ES-I3 (cell line): ENCODE data around the gene CBX7.

ENCODE experiments used
- H3K36me3 ChIP-seq: 2 replicates; pipeline ENCODE4 v1.6.1; 2013; ENCODE audit warnings: mild to moderate bottlenecking, low read length, control low read depth, moderate library complexity; ENCODE audit not compliant: insufficient read depth
- H3K4me1 ChIP-seq: 2 replicates; pipeline ENCODE4 v1.6.1; 2013; ENCODE audit warnings: mild to moderate bottlenecking, control low read depth, low read length; ENCODE audit not compliant: insufficient read depth
- H3K9ac ChIP-seq: 2 replicates; pipeline ENCODE4 v1.6.1; 2013; ENCODE audit warnings: low read depth, mild to moderate bottlenecking, low read length, moderate library complexity
- H3K9me3 ChIP-seq: 2 replicates; pipeline ENCODE4 v1.6.1; 2013; ENCODE audit warnings: mild to moderate bottlenecking, low read length, moderate library complexity; ENCODE audit not compliant: control insufficient read depth, insufficient read depth

The CBX7 gene

DNA sequence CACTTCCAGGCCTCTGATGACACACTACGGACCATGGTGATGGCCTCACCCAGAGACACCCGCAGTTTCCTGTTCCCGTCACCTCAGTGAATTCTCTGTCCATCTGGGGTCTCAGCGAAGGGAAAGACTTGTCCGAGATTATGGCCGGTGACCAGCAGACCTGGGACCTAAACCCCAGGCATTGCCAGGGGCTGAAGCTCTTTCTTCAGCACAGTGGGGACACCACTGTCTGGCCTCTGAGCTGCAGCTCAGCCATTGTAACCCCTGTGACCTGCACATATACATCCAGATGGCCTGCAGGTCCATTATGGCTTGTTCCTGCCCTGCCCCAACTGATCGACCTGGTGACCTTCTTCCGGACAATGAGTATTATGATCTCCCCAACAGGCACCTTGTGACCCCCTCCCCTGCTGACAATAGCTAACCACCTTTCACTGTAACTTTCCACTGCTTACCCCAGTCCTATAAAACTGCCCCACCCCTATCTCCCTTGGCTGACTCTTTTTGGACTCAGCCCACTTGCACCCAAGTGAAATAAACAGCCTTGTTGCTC is 22.3 kb downstream of the CBX7 start:
- H3K9ac ChIP-seq: no peak overlapping the region
- H3K4me1 ChIP-seq: peaks cover 20% of the 10 kb centered on the region
- H3K36me3 ChIP-seq: no peaks in the 10 kb centered on the region
- H3K9me3 ChIP-seq: 0 out of 2 replicates have a peak, but pooled peaks cover 2% of the 10 kb centered on the region

DNA sequence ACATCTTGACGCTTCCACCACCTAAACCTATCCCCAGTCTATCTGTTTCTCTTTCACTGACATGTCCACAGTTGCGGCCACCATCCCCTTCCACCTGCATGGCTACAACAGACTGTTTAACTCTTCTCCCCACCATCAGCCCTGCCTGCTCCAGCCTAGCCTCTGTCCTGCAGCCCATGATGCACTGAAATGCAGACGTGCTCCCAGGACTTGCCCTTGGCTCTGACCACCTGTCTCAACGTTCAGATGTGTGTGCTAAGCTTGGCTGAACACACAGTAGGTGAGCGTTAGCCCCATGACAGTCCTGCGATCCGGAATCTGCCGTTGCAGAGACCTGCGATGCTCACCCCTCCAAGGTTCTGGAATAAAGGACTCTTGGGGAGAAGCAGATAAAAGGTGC is 22.7 kb downstream of the CBX7 start:
- Histone ChIP-seq H3K9ac (no peak overlapping the region), H3K9me3 (0 out of 2 replicates have a peak, but pooled peaks cover 2% of the 10 kb centered on the region), H3K4me1 (peaks cover 20% of the 10 kb centered on the region), H3K36me3 (no peaks in the 10 kb centered on the region)

DNA sequence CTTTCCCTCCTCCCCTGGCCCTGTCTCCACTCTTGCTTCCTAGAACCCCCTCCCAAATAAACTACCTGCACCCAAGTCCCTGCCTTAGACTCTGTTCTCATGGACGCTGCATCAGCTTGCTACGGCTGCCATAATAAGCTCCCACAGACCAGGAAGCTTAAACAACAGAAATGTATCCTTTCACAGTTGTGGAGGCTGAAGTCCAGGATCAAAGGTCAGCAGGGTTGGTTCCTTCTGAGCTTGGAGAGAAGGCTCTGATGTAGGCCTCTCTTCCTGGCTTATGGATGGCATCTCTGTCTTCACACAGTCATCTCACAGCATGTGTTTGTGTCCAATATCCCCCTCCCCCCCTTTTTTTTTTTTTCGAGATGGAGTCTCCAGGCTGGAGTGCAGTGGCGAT is 23.4 kb downstream of the CBX7 start:
- H3K9ac ChIP-seq: no peak overlapping the region
- H3K9me3 ChIP-seq: 0 out of 2 replicates have a peak, but pooled peaks cover 2% of the 10 kb centered on the region
- H3K4me1 ChIP-seq: peaks cover 20% of the 10 kb centered on the region
- no peaks in the 10 kb centered on the region for H3K36me3 ChIP-seq

DNA sequence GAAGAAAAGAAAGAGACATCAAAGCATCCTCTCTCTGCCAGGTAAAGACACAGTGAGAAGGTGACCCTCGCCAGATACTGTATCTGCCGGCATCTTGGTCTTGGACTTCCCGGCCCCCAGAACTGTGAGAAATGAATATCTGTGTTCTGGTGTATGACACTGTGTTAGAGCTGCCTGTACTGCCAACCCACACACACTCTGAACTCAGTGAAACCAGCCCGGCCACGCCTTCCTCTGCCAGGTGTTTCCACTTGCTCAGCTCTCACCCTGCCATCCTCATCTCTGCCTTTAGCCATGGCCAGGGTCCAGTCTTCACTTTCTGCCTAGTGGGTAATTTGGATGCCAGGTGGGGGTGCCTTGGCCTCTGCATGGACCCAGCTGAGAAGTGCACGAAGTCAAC is 24.0 kb downstream of the CBX7 start:
- H3K9me3 ChIP-seq: 0 out of 2 replicates have a peak, but pooled peaks cover 2% of the 10 kb centered on the region
- no peak overlapping the region for H3K9ac ChIP-seq
- H3K36me3 ChIP-seq: no peaks in the 10 kb centered on the region

DNA sequence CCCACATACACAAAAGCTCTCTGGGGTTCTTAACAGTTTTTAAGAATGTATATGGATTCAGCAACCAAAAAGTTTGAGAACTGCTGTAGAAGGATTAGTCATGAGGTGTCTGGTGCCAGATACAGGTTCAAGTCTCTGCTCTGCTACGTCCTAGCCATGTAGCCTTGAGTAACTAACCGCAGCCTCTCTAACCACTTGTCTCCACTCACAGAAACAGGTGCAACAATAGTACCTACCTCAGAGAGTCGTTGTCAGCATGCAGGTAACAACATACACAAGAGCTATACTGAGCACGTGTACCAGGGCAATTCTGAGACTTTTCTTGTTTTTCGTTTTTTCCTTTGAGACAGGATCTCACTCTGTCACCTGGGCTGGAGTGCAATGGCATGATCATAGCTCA is 26.9 kb downstream of the CBX7 start:
- H3K4me1 ChIP-seq: peaks cover 10% of the 10 kb centered on the region
- 0 out of 2 replicates have a peak, but pooled peaks cover 2% of the 10 kb centered on the region for H3K9me3 ChIP-seq
- H3K9ac ChIP-seq: no peak overlapping the region

More for the DNA sequence above, 24.0 kb downstream of the CBX7 start:
- peaks cover 20% of the 10 kb centered on the region for H3K4me1 ChIP-seq

DNA sequence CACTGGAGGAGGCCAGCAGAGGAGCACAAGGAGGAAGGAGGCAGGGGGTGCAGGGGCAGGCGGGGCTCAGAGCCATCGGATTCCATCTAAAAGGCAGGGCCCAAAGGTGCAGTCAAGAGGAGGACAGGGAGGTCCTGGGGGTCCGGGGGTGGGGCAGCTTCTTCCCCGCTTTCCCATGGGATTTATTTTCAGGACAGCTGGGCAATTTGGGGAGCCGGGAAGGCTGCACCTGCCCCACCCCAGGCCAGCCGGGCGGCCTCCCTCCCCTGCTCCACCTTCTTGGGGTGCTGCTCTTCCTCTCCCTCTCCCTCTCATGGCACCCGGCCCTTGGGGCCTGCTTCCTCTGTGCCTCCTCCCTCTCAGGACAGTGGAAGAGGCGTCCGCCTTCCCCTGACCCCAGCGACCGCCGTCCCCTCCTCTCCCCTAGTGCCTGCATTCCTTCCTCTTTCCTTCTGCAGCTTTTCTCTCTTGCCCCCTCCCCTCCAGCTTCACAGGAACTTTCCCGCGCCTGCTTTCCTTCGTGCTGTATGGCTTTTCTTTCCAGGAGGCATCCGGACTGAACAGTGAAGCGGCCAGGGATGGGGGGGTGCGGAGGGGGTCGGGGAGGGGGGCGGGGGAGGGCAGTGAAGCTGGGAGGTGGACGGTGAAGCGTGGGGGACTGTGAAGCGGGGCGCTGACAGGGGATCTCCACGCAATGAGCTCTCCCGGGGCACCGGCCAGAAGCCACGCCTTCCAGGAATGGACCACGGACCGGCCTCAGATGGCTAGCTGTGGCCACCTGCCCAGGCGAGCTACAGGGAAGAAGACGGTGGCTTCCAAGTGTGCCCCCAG is 28.5 kb downstream of the CBX7 start:
- Histone ChIP-seq H3K36me3 (no peaks in the 10 kb centered on the region), H3K9ac (no peak overlapping the region), H3K9me3 (0 out of 2 replicates have a peak, but pooled peaks cover 2% of the 10 kb centered on the region), H3K4me1 (no peaks in the 10 kb centered on the region)

More for the DNA sequence above, 26.9 kb downstream of the CBX7 start:
- H3K36me3 ChIP-seq: no peaks in the 10 kb centered on the region

DNA sequence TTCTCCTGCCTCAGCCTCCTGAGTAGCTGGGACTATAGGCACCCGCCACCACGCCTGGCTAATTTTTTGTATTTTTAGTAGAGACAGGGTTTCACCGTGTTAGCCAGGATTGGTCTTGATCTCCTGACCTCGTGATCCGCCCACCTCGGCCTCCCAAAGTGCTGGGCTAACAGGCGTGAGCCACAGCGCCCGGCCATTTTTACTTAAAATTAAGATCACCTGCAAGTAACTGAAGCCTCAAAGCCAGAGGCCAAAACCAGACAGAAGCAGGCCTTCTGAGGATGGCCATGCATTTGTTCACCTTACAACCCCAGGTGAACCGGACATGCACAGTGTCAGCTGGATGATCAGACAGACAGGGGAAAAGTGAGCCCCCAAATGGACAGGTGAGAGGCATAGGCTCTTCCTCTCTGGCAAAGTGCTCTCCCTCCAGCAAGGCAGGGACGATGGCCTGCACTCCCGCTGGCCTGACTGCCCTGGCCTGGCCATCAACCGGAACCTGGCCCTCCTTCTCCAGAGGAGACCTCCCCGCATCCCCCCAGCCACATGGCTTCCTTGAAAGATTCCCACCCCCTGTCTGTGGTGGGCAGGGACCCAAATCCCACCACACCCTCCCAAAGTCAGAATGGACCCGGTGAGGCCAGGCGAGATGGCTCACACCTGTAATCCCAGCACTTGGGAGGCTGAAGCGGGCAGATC is 29.6 kb downstream of the CBX7 start:
- H3K4me1 ChIP-seq: peaks cover 6% of the 10 kb centered on the region; the same call in 1 of the 2 replicates
- no peaks in the 10 kb centered on the region for H3K9me3 ChIP-seq

DNA sequence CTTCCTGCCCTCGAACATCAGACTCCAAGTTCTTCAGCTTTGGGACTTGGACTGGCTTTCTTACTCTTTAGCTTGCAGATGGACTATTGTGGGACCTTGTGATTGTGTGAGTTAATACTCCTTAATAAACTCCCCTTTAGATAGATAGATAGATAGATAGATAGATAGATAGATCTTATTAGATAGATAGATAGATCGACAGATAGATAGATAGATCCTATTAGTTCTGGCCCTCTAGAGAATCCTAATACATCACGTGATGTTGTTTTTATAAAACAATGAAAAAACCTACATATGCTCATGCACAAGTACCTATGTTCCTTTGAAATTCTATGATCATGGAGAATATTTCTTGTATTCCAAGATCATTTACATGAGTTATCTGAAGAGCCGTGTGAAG is 31.5 kb downstream of the CBX7 start:
- no peak overlapping the region for H3K9ac ChIP-seq
- no peaks in the 10 kb centered on the region for H3K9me3 ChIP-seq
- H3K4me1 ChIP-seq: peaks cover 10% of the 10 kb centered on the region
- no peaks in the 10 kb centered on the region for H3K36me3 ChIP-seq

More for the DNA sequence above, 29.6 kb downstream of the CBX7 start:
- H3K36me3 ChIP-seq: no peaks in the 10 kb centered on the region
- no peak overlapping the region for H3K9ac ChIP-seq

DNA sequence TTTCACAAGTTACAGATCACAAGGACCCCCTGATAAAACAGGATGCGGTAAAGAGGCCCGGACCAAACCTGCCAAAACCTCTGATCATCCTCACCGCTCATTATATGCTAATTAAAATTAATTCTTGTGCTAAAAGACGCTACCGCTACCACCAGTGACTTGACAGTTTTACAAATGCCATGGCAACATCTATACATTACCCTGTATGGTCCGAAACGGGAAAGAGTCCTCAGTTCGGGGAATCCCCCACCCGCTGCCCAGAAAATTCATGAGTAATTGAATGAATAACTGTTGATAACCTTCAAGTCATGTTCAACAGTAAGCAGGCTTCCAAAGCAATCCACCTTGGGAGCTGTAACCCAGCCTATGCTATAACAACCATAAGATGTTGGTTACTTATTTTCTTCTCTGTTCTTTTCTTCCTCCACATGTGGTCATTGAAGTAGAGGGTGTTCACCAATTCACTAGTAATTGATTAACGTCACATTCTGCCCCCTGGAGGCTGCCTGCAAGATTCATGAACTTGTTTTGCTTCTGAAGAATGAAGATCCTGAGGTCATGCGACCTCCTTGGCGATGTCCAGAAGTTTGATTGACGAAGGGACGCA is 34.8 kb downstream of the CBX7 start:
- Histone ChIP-seq H3K9ac (no peak overlapping the region), H3K4me1 (peaks cover 20% of the 10 kb centered on the region), H3K36me3 (no peaks in the 10 kb centered on the region), H3K9me3 (no peaks in the 10 kb centered on the region)

DNA sequence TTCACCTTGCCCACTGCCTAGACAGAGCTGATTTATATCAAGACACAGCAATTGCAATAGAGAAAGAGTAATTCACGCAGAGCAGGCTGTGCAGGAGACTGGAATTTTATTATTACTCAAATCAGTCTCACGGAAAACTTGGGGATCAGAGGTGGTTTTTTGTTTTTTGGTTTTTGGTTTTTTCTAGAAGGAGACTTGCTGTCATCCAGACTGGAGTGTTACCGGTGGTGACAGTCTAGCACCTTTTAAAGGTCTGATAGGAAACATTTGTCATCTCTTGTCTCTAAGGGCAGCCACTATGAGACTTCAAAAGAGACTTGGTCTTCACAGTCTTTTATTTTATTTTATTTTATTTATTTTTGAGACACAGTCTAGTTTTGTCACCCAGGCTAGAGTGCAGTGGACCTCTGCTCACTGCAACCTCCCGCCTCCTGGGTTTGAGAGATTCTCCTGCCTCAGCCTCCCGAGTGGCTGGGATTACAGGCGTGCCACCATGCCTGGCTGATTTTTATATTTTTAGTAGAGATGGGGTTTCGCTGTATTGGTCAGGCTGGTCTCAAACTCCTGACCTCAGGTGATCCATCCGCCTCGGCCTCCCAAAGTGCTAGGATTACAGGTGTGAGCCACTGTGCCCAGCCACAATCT is 36.4 kb downstream of the CBX7 start:
- no peaks in the 10 kb centered on the region for H3K9me3 ChIP-seq
- H3K9ac ChIP-seq: no peak overlapping the region
- peaks cover 23% of the 10 kb centered on the region for H3K4me1 ChIP-seq

DNA sequence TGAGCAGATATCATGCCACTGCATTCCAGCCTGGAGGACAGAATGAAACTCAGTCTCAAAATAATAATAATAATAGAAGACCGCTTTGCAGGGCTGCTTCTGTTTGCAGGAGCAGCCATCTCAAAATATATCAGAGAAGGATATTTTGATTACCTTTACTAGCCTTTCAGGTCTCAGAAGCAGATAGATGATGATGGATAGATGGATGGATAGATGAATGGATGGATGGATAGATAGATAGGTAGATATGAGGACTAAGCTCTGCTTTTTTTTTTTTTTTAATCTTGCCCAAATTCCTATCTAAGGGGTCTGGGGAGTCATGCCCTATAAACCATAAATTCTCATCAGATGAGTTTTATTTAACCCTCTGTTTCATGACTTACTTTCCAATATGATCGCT is 36.9 kb downstream of the CBX7 start:
- H3K9ac ChIP-seq: no peak overlapping the region
- H3K36me3 ChIP-seq: no peaks in the 10 kb centered on the region
- peaks cover 26% of the 10 kb centered on the region for H3K4me1 ChIP-seq
- H3K9me3 ChIP-seq: no peaks in the 10 kb centered on the region

More for the DNA sequence above, 36.4 kb downstream of the CBX7 start:
- no peaks in the 10 kb centered on the region for H3K36me3 ChIP-seq

DNA sequence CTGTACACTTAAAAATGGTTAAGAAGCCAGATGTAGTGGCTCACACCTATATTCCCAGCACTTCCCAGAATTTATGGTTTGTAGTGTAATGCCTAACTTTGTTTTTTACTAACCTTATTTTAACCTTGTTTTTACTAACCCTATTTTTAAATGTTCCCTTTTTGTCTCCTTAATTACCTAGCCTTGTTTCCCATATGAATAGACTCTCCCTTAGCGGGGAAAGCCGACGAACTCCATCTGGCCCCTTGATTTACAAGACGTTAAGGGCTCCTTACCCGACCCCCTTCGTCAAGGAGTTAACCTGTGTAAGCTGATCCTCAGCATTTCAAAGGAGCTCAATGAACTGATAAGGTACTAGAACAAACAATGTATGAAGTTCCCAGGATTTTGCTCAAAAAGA is 38.4 kb downstream of the CBX7 start:
- Histone ChIP-seq H3K36me3 (no peaks in the 10 kb centered on the region), H3K4me1 (peaks cover 26% of the 10 kb centered on the region), H3K9ac (no peak overlapping the region; the same call in 1 of the 2 replicates)

DNA sequence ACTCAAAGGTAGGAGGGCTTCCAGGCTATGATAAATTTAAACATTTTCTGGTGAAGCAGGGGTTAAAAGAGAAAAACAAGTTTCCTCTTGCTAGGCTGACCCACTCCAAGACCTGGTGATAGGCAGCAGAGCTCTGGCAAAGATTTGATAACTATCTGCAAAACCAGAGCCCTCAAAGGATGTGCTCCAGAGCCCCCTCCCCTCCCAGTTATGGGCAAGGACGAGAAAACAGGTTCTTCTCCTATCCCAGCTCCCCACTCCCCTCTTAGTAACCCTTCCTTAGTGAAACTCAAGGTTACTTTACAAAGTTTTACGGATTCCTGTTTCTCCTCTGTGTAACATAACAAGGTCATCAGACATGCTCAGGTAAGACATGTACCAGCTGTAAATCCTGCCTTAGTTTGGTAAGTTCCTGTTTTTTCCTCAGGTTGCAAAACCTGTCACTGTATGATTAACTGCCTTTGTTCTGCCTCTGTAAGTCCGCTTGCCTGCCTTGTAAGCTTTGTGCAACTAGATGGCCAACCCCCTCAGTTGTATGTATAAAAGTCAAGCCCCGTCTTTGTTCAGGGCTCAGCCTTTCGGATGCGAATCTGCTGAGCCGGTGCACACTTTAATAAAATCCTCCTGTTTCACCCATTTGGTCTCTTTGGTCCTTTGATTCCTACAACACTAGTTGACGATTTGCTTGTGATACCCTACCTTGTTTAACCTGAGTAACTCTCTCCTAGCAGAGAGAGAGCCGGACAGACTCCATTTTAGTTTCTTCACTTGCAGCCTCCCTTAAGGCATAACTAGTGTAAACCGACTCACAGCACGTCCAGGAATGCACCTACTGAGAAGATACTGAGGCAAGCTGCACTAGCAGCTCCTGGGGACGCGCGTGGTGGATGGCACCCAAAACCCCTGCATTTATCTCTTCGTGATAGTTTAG is 41.6 kb downstream of the CBX7 start:
- no peaks in the 10 kb centered on the region for H3K9me3 ChIP-seq
- no peak overlapping the region for H3K9ac ChIP-seq
- H3K4me1 ChIP-seq: peaks cover 16% of the 10 kb centered on the region
- no peaks in the 10 kb centered on the region for H3K36me3 ChIP-seq

More for the DNA sequence above, 38.4 kb downstream of the CBX7 start:
- H3K9me3 ChIP-seq: no peaks in the 10 kb centered on the region
